ENCODE results near the gene TRNP1.

TRNP1 gene

DNA sequence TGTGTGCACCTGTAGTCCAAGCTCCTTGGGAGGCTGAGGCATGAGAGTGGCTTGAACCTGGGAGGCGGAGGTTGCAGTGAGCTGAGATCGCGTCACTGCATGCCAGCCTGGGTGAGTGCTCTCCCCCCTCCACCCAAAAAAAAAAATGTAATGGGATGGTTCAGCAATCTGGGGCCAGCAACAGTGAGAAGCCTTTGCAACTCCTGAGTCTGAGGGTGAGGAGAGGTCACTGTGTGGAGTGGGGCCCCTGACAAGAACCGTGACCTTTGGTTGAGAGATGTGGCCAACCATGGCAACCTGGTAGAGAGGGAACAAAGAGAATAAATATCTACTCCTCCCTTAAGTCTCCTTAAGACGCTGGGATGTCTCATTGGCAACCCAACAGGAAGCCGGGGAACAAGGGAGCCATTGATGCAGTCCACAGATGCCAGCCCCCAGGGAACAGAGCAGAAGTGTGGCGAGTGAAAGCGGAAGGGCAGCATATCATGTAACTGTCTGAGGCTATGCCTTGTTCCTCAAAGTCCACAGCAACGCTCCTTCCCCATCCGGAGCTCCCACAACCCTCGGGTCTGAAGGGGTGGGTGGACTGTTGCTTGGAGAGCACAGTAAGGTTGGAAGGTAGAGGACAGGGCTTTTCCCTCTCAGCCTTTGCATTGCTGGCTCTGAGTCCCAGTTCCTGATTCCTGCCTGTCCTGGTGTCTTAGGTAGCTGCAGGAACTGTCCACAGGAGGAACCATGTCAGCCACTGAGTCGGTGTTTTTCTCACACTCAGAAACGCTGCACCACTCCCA is 8.3 kb downstream of the TRNP1 start:
- peak; percentile 98 for DNase-seq (ENCODE audit: low spot score)

DNA sequence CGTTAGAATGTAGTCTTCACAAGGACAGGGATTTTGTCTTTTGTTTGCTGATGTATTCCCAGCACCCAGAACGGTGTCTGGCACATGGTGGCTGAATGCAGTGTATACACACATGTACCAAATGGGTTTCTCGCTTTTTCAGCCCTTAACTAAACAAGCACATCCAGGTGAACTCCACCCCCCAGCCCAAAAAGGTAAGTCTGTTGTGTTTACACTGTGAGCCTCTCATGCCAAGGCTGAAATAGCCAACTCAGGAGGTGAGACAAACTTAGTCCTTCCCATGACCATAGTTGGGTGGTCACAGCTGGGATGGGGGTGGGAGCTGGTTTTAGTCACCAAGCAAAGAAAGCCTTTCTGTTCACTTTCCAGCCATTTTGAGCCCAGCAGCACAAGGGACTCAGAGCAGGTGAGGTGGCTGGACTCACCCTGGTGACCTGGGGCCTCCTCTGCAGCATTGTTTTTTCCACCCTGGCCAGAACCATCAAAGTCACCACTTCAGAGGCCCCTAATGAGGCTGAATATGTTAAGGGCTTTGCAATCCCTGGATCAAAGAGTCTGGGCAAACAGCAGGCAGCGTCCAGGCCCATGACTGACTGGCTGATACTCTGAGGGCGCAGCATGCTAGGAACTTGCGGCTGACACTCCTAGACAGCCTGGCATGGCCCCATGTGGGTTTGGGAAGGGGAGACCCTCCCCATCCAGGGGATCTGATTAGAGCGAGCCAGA is 10.4 kb downstream of the TRNP1 start:
- DNase-seq (ENCODE audit: low spot score) = no peak

DNA sequence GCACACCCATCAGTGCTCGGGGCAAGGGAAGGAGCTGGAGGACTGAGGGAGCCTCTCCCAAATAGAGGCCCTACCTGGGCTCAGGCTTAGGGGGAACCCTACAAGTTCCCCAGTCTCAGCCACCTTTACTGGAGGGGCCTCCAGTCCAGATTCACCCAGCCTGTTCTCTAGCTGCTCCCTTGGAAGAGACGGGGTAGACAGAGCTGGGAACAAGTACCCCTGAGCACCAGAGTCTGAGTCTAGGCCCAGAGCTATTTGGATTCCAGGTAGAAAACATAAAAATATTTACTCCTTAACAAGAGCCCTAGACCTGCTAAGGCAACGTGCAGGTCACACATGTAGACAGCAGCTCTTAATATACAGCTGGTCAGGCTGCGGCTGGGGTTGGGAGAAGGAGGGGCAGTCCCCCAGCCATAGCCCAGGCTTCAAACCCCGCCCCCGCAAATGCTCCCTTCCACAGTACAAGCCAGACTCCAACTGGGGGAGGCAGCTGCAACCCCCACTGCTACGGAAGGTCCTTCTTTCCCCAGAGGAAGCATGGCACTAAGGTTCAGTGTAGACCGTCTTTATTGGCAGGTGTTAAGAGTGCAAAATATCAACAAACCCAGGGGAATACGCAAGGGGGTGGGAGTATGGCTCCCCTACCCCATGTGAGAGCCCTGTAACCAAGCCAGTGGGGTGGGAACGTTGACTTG is 11.1 kb downstream of the TRNP1 start:
- no peak for DNase-seq (ENCODE audit: low spot score)

DNA sequence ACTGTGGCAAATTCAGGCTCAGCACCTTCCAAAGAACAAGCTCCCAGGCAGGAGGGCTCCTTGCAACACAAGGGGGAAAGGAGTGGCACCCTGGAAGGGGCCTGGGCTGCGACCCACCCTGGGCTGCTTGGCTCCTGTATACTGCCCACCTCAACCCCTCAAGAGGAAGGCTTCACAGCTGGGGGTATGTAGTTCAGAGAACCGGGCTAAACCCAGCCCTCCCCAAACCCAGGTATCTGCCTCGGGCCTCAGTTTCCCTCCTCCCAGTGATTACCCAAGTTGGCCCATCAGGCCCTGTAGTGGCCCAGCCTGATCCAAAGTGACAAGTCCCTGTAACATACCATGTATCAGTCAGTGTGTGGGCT is 11.7 kb downstream of the TRNP1 start:
- DNase-seq (ENCODE audit: low spot score) = no peak

DNA sequence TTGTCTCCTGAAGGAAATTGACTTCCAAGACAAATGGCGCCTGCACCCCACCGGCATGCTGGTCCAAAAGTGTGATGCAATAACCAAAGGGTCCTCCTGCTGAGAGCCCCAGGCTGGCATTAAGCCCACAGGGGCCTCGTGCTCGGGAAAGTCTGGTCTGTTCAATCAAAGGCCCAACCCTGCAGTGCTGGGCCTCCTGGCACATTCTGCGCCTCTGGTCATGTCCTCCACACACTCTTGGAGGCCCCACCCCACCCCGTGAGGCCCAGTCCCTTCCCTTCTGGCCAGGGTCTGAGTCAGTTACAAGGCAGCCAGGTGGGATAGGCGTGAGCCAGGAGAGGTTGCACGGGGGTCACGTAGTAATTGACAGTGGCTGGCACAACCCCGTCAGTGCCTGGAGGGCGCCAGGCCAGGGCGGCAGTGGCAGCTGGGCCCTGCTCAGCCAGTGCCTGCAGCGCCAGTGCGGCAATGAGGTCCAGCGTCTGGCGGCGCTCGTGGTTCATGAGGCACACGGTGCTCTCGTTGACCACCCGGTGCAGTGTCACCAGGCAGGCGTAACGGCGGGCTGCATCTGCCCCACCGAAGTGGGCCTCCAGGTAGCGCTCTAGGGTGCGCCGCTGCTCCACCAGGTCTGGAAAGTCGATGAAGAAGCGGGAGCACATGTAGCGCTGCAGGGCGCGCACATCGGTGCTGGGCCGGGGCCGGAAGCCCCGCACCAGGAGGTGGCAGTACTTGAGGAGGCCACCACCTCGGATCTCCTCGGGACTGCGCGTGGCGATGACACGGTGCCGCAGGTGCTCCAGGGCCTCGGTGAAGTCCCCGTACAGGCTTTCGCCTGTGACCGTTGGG is 12.4 kb downstream of the TRNP1 start:
- no peak for DNase-seq (ENCODE audit: low spot score)

DNA sequence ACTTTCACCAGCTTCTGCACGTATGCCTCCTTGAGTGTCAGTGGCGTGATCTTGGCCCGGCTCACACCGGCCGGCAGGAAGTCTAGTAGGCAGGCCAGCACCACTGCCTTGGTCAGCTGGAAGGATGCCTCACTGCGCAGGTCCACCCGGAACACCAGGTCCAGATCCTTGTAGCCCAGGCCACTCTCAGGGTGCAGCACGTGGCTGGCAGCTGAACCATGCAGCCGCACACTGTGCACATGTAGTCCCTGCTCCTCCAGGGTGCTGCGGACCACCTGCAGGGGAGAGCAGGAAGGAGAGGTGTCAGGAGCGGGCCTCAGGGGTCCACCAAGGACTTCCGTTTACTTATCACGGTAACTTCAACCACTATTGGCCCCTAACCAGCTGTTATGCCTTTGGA is 13.2 kb downstream of the TRNP1 start:
- no peak for DNase-seq (ENCODE audit: low spot score)

DNA sequence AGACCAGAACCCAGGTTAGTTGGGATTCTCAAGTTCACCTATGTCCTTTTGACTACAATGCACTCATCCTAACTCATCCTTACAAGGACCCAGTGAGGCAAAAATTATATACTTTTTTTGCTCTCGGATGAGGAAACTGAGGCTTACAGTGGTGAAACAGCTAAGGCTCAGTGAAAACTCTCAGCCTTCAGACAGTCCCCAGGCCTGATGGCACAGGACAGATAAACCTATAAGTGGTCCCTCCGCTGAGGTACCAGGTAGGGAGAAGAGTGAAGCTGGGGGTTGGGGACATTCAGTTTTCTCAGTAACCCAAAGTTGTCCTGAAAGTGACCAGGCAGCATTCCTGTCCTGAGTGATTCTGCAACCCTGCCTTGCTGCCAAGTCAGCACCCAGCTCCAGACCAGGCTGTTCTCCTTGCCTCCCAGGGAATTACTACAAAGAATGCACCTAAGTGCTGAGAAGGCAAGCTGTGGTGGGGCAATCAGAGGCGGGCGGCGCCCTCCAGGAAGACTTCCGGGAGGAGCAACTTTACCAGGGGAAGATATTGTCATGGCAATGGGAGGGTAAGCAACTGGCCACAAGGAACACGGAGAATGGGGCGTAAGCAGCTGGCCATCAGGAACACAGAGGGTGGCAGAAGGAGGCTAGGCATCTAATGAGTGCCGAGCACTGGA is 14.6 kb downstream of the TRNP1 start:
- no peak for DNase-seq (ENCODE audit: low spot score)

DNA sequence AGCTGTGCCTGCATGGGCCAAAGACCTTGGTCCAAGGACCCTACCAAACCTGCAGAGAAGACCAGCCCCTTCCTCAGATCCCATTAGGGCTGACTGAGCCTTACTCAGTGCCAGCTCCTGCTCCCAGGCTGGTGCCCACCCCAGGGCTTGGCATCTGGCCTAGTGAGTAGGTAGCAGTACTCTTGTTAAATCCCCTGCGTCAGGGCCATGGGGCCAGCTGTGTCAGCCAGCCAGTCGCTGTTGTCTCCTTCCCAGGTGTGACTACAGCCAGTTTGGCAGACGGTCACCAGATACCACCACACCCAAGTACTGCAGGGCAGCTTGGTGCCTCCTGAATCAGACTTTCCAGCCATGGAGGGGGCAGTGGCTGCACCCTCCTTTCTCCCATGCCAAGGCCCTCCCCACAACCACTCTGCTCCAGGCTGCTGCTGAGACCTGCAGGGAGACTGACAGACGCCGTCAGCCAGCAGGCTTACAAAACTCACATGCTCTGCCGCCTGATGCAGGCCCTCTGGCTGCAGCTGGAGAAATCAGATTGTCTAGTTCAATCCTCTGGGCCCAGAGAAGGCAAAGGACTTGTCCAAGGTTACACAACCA is 16.2 kb downstream of the TRNP1 start:
- DNase-seq (ENCODE audit: low spot score) = no peak

DNA sequence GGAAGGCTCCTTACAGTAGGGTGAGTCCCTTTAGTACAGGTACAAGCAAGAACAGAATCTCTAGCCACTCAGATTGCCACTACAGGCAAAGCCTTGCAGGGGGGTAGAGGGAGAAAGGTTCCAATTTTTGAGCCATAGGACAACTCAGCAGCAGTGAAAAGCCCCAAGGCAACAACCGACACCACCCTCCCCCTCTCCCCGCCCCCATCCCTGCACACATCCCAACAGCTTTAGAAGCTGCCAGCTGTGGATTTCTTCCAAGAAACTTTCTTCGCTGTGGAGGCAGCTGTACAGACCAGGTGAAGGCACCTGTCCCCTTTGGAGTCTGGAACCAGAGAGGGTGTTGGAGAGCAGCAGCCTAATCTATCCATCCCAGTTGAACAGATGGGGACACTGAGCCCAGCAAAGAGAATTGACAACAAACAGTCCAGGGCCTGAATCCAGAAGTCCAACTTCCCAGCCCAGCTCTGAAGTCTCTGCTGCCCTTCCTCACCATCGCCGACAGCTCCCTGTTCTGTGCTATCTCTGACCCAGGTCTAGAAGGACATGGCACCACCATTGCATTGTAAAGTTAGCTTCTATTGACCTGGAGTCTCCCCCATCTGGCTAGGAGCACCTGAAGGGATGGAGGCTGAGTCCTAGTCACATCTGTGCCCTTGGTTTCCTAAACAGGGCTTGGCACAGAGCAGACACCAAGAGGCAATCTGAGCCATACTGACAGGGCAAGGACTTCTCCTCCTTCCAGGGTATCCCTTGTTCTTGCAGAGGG is 16.9 kb downstream of the TRNP1 start:
- DNase-seq (ENCODE audit: low spot score) = no peak

DNA sequence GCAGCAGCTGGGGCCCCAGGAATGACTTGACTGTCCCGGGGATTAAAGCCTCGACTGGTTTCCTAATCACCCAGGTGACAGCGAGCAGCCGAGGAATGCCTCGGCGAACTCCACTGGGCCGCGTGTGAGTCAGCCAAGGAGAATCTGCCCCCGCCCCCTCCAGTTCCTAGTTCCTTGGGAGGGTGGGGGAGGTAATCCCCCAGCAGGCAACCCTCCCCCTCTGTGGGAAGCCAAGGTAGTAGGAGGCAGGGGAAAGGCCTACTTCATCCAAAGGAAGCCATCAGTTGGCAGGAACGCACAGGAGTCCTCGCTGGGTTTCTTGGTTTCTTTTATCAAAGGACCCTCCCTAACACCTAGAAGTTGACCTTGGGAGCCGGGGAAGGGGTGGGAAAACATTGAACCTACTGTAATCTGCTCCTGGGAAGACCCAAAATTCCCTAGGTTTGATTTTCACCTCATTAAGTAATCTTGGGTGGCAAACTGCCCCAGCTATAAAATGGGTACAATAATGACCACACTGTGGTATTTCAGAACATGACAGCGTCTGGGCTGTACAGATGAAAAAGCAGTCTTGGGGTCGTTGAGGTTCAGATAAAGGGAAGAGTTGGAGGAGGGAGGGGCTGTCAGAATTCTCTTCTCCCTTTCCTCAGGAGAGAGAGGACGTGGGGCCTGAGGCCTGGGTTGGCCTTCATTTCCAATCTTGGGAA is 17.7 kb downstream of the TRNP1 start:
- peak; percentile 43 for DNase-seq (ENCODE audit: low spot score)

DNA sequence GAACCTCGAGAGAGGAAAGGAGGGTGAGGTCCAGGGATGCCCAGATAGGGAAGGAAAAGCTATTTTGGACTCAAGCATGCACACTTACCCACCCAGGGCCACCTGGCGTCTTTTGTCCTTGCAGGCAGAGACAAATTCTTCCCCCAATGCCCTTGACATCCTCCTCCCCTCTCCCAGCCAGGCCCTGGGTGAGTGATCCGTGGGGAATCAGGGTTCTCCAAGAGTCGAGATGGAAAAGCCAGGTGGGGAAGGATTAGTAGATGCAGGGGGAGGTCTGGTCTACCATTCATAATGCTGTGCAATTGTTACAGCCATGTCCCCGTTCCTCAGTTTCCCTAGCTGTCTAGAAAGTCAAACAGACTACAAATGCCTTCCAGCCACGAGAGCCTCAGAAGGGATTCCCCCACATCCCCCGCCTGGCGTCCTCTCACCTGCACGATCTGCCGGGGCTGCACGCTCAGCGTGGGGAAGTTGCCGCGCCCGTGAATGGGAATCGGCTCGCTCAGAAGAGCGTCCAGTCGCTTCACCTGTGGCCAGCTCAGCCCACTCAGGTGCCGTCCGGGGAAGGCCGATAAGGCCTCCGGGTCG is 18.6 kb downstream of the TRNP1 start:
- DNase-seq (ENCODE audit: low spot score) = no peak

DNA sequence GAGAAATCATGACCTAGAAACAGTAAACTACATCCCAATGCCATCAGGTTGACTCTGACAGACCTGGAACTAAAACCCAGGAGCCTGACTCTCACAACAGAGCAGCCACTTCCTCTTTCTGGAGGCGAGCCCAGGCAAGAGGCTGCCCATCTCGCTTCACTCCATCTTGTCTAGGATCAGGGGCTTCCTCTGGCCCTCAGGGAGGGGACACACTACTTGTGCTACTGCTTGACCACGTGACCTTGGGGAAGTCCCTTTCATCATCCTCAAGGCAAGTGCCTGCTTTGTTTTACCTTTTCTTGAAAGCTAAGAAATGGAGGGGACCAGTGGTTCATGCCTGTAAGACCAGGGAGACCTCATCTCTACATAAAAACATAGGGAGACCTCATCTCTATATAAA is 21.8 kb downstream of the TRNP1 start:
- no peak for DNase-seq (ENCODE audit: low spot score)

DNA sequence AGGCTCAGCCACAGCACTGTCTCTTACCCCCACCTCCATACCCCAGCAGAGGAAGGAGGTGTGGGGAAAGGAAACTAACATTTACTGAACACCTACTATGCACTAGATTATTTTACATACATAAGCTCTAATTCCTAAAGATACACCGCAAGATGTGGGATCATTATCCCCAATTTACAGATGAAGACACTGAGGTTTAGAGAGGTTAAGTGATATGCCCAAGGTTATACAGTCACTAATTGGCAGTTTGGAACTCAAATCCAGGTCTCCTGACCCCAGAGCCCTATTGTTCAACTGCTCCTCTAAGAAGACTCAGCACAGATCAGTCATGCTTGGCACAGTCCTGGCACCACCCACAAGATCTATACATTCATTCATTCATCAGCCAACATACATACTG is 22.9 kb downstream of the TRNP1 start:
- no peak for DNase-seq (ENCODE audit: low spot score)

DNA sequence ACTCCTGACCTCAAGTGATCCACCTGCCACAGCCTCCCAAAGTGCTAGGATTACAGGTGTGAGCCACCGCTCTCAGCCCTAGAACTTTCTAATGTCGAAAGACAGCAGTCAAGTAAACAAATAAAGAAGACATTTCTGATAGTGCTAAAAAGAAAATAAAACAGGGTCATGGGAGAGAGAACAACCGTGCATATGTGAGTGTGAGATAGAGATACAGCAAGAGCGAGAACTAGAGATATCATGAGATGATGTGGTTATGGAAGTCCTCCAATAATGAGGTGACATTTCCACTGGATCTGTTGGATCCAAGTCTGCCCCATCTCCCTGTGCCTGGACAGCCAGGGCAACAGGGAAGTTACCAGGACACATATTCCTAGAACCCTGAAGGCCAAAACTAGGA is 23.7 kb downstream of the TRNP1 start:
- no peak for DNase-seq (ENCODE audit: low spot score)

DNA sequence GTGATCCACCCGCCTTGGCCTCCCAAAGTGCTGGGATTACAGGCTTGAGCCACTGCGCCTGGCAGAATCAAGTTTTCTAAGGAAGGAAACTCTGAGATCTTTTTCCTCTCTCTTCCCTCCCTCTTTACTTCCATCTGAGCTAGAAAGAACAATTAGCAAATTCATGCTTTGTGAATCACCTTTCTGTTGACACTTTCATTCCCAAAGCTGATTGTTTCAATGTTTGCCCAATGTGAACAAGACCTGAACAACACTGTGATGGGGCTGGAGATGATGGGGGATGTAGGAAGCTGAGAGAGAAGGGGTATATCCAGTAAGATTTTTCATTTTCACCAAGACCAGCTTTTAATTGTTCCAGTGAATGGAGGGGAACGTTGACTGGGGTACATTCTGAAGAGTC is 24.8 kb downstream of the TRNP1 start:
- DNase-seq (ENCODE audit: low spot score) = no peak

DNA sequence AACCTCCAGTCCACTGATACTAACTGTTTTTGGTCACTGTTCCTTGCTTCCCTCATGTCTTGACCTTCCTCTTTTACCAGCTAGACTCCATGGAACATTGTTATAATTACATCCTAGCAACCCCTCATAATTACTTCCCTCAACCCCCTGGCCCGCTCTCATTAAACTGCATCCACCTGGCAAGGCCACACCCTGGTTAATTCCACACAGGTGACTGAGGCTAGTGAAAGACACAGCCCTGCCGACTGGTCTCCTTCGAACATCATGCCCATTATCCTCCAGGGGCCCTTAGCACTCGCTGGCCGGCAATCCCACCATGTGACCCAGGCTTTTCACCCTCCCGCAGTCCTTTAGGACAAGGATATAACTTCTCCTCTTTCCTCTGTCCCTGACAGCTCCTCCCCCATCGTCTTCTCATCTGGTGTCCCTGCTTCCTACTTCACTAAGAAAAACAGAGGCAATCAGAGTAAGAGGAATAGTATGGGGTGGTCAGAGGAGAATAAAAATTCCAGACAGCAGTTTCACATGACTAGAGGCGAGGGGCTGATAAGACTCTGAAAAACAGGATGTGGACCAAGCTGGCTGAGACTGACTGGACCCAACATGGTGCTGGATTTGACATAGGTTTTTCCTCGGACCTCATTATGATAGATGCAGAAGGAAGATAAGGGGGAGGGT is 28.0 kb downstream of the TRNP1 start:
- no peak for DNase-seq (ENCODE audit: low spot score)

DNA sequence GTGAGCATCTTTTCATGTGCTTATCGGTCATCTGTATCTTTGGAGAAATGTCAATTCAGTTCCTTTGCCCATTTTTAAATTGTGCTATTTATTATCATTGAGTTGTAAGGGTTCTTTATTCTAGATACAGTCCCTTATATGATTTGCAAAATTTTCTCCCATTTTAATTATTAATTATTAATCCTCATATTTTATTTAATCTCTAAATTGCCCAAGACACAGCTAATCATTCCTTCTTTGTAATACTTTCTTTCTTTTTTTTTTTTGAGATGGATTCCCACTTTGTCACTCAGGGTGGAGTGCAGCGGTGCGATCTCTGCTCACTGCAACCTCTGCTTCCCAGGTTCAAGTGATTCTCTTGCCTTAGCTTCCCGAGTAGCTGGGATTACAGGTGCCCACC is 32.2 kb downstream of the TRNP1 start:
- DNase-seq (ENCODE audit: low spot score) = no peak

DNA sequence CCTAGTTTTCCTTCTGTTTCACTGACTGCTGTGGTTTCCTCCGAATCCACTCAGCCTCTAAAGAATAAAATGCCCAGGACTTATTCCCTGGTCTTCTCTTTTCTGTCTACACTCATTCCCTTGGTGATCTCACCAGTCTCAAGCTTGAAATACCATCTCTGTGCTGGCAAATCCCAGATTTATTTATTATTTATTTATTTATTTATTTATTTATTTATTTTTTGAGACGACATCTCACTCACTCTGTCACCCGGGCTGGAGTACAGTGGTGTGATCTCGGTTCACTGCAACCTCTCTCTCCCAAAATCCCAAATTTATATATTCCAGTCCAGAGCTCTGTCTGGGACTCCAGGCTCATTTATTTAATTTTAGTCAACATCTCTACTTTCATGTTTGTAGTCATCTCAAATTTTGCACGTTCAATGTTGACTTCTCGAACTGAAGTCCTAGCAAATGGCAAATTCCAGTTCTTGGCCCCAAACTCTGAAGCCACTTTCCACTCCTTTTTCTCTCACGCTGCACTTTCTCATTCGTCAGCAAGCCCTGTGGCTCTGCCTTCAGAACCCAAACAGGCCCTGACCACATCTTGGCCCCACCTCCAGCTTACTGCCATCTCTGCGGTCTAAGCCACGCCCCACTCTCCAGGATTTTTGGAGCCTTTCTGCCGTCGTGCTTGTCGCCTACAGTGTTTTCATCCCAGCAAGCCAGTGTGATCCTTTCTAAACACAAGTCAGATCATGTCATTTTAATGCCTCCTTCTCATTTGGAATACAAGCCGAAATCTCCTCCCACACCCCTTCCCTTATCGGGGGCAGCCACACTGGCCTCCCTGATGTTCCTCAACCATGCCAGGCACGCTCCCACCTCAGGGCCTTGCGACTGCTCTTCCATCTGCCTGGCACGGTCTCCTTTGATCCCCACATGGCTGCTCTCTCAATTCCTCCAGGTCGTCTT is 33.4 kb downstream of the TRNP1 start:
- DNase-seq (ENCODE audit: low spot score) = no peak
